Tibial nerve (tissue), 4 donors: ENCODE measurements around the gene SH3GLB2. TPM values are rescaled to one million over a fixed set of nuclear protein-coding genes. Genes with fewer than 3 reads are reported as not detected.
A peak's percentile ranks its signal among the peaks of the same experiment; 100 is the strongest.

Experiments
- DNase-seq, 2 donors: peaks; one replicate each; pipeline ENCODE4 v3.0.0-alpha.2; 2019; ENCODE audit warnings: low spot score in 2 of 2
- H3K27ac ChIP-seq, 4 donors: fragments of 200-600 bp; sonication (generic) in 3 of 4; one replicate each; pipeline ENCODE4 v1.5.1; 2017 to 2019; ENCODE audit warnings: mild to moderate bottlenecking in 1 of 4
- H3K27me3 ChIP-seq, 2 donors: fragments of 200-600 bp; sonication (generic) in 1 of 2; one replicate each; pipeline versions ENCODE4 v1.5.1 to v1.6.0; 2017 to 2019
- H3K36me3 ChIP-seq, 3 donors: fragments of 200-600 bp; sonication (generic); one replicate each; pipeline ENCODE4 v1.5.1; 2018 to 2019
- H3K4me1 ChIP-seq, 4 donors: fragments of 200-600 bp; sonication (generic) in 3 of 4; one replicate each; pipeline ENCODE4 v1.5.1; 2017 to 2019
- H3K4me3 ChIP-seq, 4 donors: fragments of 200-600 bp; sonication (generic) in 3 of 4; one replicate each; pipeline ENCODE4 v1.5.1; 2017 to 2019; ENCODE audit warnings: mild to moderate bottlenecking in 1 of 4, moderate library complexity in 1 of 4
- H3K9me3 ChIP-seq, 4 donors: fragments of 200-600 bp; sonication (generic) in 3 of 4; one replicate each; pipeline ENCODE4 v1.5.1; 2017 to 2019
- EP300 ChIP-seq, 2 donors: sonication (generic); formaldehyde crosslinking; IDR thresholded peaks; one replicate each; pipeline ENCODE4 v1.6.1; 2017; ENCODE audit warnings: antibody characterized with exemption in 2 of 2, mild to moderate bottlenecking in 1 of 2
- POLR2A ChIP-seq, 2 donors: fragments of 450-650 bp; IDR thresholded peaks; one replicate each; pipeline ENCODE4 v1.6.1; 2017; ENCODE audit warnings: antibody characterized with exemption in 2 of 2, mild to moderate bottlenecking in 2 of 2, moderate library complexity in 2 of 2
- WGBS, 2 donors: methylation state at CpG; one replicate each; pipeline ENCODE4 v1.1.5; 2018; 5-methylcytosine and 5-hydroxymethylcytosine counted together
- total RNA-seq, 4 donors: library from RNA; depleted of rRNA; stranded (reverse); fragments of >200 nt; gene quantifications; one replicate each; pipeline ENCODE4 v1.1.0, GENCODE V29; 2016
- TF ChIP-seq, protein P1 (sequence below), 5 experiments: fragments of 200-600 bp in 3 of 5; fragments of 450-650 bp in 2 of 5; sonication (generic) in 3 of 5; IDR thresholded peaks; one replicate each; pipeline ENCODE4 v1.5.1; 2016 to 2019; ENCODE audit warnings: antibody characterized with exemption in 5 of 5, mild to moderate bottlenecking in 3 of 5, moderate library complexity in 2 of 5

SH3GLB2 gene
- total RNA-seq, 4 donors from 2014 or later = 117 to 175 (median 129) TPM

- Histone ChIP-seq H3K4me1 (no peaks in the 10 kb centered on the region), H3K9me3 (no peaks in the 10 kb centered on the region), H3K27me3 (no peaks in the 10 kb centered on the region), H3K27ac (no peak overlapping the region), H3K36me3 (peaks cover 0 to 82% (median 6%) of the 10 kb centered on the region in 3 donors), H3K4me3 (no peak overlapping the region)
- TF ChIP-seq EP300 (IDR thresholded peaks at IDR 0.05) (no peak), POLR2A (IDR thresholded peaks at IDR 0.05) (no peak)
- TF ChIP-seq, protein P1, sequence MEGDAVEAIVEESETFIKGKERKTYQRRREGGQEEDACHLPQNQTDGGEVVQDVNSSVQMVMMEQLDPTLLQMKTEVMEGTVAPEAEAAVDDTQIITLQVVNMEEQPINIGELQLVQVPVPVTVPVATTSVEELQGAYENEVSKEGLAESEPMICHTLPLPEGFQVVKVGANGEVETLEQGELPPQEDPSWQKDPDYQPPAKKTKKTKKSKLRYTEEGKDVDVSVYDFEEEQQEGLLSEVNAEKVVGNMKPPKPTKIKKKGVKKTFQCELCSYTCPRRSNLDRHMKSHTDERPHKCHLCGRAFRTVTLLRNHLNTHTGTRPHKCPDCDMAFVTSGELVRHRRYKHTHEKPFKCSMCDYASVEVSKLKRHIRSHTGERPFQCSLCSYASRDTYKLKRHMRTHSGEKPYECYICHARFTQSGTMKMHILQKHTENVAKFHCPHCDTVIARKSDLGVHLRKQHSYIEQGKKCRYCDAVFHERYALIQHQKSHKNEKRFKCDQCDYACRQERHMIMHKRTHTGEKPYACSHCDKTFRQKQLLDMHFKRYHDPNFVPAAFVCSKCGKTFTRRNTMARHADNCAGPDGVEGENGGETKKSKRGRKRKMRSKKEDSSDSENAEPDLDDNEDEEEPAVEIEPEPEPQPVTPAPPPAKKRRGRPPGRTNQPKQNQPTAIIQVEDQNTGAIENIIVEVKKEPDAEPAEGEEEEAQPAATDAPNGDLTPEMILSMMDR (IDR thresholded peaks at IDR 0.05) = no peak
- WGBS, 2 donors = 55 to 59% methylated on average over 5 of the region's 5 CpGs
- no peak for DNase-seq
These were observed 26.2 kb upstream of the SH3GLB2 start for GRCh38 chr9:129054163-129054851.

- H3K4me1 ChIP-seq = no peaks in the 10 kb centered on the region
- H3K36me3 ChIP-seq = peaks cover 0 to 87% (median 6%) of the 10 kb centered on the region in 3 donors
- no peaks in the 10 kb centered on the region for H3K27me3 ChIP-seq
- H3K27ac ChIP-seq = peak overlapping the region in 1 of 4 donors; percentile 19
- TF ChIP-seq, protein P1 (IDR thresholded peaks at IDR 0.05) = no peak
- no peak for TF ChIP-seq POLR2A (IDR thresholded peaks at IDR 0.05)
- no peak for TF ChIP-seq EP300 (IDR thresholded peaks at IDR 0.05)
- WGBS, 2 donors = 89 to 93% methylated on average over 6 of the region's 6 CpGs
- DNase-seq = no peak
- no peaks in the 10 kb centered on the region for H3K9me3 ChIP-seq
- no peak overlapping the region for H3K4me3 ChIP-seq
These were observed 24.9 kb upstream of the SH3GLB2 start for GRCh38 chr9:129053020-129053419.

GRCh38 chr9:129052592-129052991, 24.5 kb upstream of the SH3GLB2 start:
- peaks cover 0 to 89% (median 6%) of the 10 kb centered on the region in 3 donors for H3K36me3 ChIP-seq
- H3K9me3 ChIP-seq = no peaks in the 10 kb centered on the region
- DNase-seq = no peak
- WGBS, 2 donors = 78 to 88% methylated on average over 8 of the region's 8 CpGs
- H3K4me3 ChIP-seq = no peak overlapping the region
- no peaks in the 10 kb centered on the region for H3K27me3 ChIP-seq
- H3K4me1 ChIP-seq = no peaks in the 10 kb centered on the region
- peak overlapping the region in 1 of 4 donors; percentile 19 for H3K27ac ChIP-seq
- no peak for TF ChIP-seq EP300 (IDR thresholded peaks at IDR 0.05)
- TF ChIP-seq POLR2A (IDR thresholded peaks at IDR 0.05) = no peak
- TF ChIP-seq, protein P1 (IDR thresholded peaks at IDR 0.05) = no peak

GRCh38 chr9:129042016-129042415, 13.9 kb upstream of the SH3GLB2 start:
- Histone ChIP-seq H3K36me3 (peaks cover 0 to 69% (median 11%) of the 10 kb centered on the region in 3 donors), H3K27me3 (no peaks in the 10 kb centered on the region), H3K4me1 (peaks cover 0 to 26% (median 14%) of the 10 kb centered on the region in 4 donors), H3K4me3 (no peak overlapping the region), H3K27ac (no peak overlapping the region), H3K9me3 (no peaks in the 10 kb centered on the region)
- TF ChIP-seq POLR2A (IDR thresholded peaks at IDR 0.05) (no peak), EP300 (IDR thresholded peaks at IDR 0.05) (no peak)
- TF ChIP-seq, protein P1 (IDR thresholded peaks at IDR 0.05) = no peak
- 85% methylated on average over 9 to 14 of the region's 16 CpGs for WGBS, 2 donors
- DNase-seq = no peak

GRCh38 chr9:129040113-129040643, 12.0 kb upstream of the SH3GLB2 start:
- Histone ChIP-seq H3K9me3 (no peaks in the 10 kb centered on the region), H3K27ac (no peak overlapping the region), H3K4me1 (peaks cover 0 to 34% (median 14%) of the 10 kb centered on the region in 4 donors), H3K36me3 (peaks cover 0 to 50% (median 11%) of the 10 kb centered on the region in 3 donors), H3K4me3 (no peak overlapping the region), H3K27me3 (no peaks in the 10 kb centered on the region)
- no peak for TF ChIP-seq POLR2A (IDR thresholded peaks at IDR 0.05)
- TF ChIP-seq, protein P1 (IDR thresholded peaks at IDR 0.05) = no peak
- no peak for DNase-seq
- WGBS, 2 donors = 92 to 93% methylated on average over 12 of the region's 12 CpGs
